GM20431 (cell line): Measurements from ENCODE around the gene CD248.

Experiments
- in situ Hi-C: fragments of 300-500 bp; cut with MseI, MboI; formaldehyde crosslinking; loops from one replicate; pipeline ENCODE4 v1.15.0; 2020; ENCODE audit warnings: low sequenced_read_pairs; ENCODE audit not compliant: unreplicated experiment

Gene CD248

GRCh38 chr11:66265531-66266377, 51.1 kb downstream of the CD248 start:
- in situ Hi-C loops = no loop called here

GRCh38 chr11:66264914-66265313, 51.9 kb downstream of the CD248 start:
- in situ Hi-C loops = no loop called here
